Stimulated activated CD8-positive, alpha-beta memory T cell treated with anti-CD3 and anti-CD28 coated beads, Interleukin-7, amount 100 ng/mL, for 4 hours (primary cell): Measurements from ENCODE around the gene SNAP23.
"Not testable (repeated sequence)": the region's sequence is repeated elsewhere in the genome, so short reads cannot be mapped to it uniquely, and the experiment has no call there.

Experiments
- DNase-seq, 2 donors: peaks; one replicate each; pipeline ENCODE4 v3.0.0-alpha.2; 2020; ENCODE audit warnings: low read depth in 2 of 2

Gene SNAP23

GRCh38 chr15:42498212-42499068 lies 3.0 kb downstream of the SNAP23 start:
- DNase-seq, result no peak

DNA sequence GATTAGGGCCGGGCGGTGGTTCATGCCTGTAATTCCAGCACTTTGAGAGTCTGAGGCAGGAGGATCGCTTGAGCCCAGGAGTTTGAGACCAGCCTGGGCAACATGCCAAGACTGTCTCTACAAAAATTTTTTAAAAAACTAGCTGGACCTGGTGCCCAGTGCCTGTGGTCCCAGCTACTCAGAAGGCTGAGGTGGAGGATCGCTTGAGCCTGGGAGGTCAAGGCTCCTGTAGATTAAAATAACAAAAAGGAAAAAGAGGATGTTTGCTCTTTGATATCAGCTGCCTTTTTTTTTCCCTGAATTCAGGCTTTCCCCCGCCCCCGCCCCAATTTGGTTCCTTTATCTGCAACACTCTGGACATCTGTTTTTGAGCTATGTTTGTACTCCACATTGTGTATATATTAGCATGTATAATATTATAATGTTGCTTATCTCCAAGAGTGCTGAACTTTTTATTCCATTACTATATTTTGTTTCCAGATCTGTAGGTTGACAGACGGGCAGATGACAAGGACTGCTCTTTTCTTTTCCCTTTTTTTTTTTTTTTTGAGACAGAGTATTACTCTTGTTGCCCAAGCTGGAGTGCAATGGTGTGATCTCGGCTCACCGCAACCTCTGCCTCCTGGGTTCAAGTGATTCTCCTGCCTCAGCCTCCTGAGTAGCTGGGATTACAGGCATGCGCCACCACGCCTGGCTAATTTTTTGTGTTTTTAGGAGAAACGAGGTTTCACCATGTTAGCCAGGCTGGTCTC lies 4.6 kb downstream of the SNAP23 start:
- no peak for DNase-seq

DNA sequence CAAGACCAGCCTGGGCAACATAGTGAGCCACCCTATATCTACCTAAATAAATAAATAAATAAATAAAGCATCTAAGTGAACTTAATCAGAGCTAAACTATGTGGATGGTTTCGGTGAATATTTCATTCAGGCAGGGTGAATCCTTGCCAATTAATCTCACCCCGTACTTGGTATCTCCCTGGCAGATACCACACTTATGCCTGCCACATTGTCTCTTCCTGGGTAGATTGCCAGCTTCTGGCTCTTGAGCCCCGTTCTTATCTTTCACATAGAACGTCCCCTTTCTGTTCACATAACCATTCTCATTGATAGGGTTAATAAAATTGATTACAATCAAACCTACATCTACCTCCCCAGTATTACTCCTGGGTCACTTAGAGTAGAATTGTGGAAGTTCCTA lies 7.0 kb downstream of the SNAP23 start:
- DNase-seq, result no peak

- no peak for DNase-seq
These were observed 8.4 kb downstream of the SNAP23 start for GRCh38 chr15:42503825-42504224.

- no peak for DNase-seq
These were observed 9.2 kb downstream of the SNAP23 start for GRCh38 chr15:42504631-42505030.

GRCh38 chr15:42507514-42507913 lies 12.1 kb downstream of the SNAP23 start:
- no peak for DNase-seq

GRCh38 chr15:42508263-42508690 lies 12.8 kb downstream of the SNAP23 start:
- DNase-seq, result no peak

DNA sequence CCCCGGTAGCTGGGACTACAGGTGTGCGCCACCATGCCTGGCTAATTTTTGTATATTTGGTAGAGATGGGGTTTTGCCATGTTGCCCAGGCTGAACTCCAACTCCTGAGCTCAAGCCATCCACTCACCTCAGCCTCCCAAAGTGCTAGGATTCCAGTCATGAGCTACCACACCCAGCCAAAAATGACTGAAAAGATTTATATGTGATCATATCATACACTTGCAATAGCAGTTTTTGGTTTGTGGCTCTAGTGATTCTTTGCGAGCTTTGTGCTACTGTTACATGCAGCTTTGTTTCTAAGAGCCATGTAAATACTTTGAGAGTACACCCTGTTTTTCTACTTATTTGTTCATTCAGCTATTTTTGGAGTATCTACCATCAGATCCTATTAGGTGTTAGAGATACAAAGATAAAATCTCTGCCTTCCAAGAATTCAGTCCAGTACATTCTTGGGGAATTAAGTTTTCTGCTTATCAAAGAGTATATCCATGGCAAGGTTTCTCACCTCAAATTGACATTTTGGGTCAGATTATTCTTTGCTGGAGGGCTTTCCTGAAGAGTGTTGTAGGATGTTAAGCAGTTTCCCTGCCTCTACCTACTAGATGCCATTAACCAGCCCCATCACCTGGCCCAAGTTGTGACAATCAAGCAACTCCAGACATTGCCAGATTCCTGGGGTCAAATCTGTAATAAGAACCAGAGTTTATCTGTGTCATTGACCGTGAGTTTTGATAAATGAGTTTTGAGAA lies 15.0 kb downstream of the SNAP23 start:
- no peak for DNase-seq

DNA sequence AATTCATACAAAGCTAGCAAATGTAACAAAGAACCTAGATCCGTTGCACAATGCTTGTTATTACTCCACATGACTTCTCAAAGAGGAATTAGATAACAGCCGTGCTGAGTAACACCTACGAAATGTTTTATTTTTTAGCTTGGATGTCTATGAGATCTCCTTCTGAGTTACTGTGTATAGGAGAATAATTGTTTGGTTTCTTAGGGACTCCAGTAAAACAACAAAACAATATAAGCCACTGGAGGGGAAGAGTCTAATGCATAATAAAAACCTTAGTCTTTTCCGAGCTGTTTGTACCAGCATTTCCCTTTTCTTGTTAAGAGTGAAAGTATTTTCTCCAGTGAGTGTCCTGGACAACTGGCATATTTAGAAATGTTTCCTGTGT lies 15.6 kb downstream of the SNAP23 start:
- DNase-seq, result no peak

DNA sequence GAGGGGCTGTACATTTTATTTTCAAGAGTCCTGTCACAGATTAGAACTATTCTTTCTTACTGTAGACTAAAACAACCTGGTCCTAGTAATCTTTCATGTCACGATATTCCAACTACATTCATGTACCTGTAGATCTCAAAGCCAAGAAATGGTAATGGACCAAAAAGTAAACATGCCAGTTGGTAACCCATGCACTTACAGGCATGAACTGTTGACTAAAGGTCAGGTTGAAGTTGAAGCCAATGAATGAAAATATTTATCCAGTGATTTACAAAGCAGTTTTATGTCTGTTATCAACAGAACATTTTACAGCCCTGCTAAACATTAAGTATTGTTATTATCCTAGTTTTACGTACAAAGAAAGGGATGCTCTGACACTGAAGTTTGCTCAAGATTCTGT lies 27.9 kb downstream of the SNAP23 start:
- DNase-seq, result no peak

DNA sequence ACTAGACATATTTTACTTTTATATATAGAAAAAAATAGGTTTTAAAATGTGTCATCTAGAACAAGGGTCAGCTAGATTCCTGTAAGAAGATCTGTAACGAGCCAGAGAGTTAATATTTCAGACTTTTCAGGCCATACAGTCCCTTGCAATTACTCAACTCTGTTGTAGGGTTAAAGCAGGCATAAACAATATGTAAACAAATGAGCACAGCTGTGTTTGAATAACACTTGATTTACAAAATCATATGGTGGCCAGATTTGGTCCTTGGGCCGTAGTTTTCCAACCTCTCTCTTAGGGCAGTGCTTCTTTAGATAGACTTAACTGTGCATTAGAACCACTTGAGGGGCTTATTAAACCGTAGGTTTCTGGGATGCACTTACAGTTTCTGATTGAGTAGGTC lies 33.5 kb downstream of the SNAP23 start:
- no peak for DNase-seq

GRCh38 chr15:42533246-42533645 lies 37.8 kb downstream of the SNAP23 start:
- DNase-seq, result no peak

DNA sequence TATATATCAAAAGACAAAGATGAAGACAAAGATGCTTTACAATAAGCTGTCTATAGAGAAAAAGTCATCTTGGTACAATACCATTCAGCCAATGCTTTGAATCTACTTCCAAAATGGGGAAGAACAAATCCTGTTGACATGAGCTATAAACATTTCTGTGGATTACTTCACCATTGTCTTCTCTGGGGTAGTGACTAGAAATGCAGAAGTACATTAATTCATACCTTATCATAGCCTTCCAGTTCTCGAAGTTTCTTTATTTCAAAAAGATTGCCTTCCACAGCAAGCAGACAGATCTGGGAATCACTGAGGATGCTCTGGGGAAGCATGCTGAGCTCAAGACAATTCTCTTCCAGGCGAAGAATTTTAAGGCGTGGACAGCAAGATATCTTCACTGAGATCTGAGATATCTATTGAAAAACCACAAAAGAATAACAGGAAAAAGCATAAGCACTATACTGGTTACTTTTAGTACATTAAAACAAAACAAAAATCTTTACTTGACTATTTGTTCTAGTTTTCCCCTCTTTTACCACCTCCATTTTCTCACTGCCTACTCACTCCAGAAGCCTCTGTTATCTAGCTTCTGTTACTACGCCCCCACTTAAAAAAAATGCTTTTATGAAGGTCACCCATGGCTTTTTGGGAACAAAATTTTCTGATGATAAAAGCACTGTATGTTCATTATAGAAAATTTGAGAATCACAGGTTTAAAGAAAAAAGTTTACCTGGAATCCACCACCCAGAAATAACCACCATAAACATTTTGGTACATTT lies 49.6 kb downstream of the SNAP23 start:
- DNase-seq, result no peak

DNA sequence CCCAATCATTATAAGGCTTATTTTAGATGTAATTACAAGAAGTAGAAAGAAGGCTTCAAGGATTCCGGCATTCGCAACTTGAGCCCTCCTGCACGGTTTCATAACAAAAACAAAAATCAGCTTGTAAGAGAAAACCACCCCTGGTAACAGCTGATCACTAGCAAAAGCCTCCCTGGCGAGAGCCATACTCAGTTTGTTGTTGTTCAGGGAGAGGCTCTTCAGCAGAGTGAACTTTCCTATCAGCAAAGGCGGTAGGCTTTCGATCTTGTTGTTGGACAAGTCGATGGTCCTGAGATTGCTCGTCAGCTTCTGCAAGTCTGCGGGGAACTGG lies 52.4 kb downstream of the SNAP23 start:
- peak in 1 of 2 donors; percentile 19 for DNase-seq

DNA sequence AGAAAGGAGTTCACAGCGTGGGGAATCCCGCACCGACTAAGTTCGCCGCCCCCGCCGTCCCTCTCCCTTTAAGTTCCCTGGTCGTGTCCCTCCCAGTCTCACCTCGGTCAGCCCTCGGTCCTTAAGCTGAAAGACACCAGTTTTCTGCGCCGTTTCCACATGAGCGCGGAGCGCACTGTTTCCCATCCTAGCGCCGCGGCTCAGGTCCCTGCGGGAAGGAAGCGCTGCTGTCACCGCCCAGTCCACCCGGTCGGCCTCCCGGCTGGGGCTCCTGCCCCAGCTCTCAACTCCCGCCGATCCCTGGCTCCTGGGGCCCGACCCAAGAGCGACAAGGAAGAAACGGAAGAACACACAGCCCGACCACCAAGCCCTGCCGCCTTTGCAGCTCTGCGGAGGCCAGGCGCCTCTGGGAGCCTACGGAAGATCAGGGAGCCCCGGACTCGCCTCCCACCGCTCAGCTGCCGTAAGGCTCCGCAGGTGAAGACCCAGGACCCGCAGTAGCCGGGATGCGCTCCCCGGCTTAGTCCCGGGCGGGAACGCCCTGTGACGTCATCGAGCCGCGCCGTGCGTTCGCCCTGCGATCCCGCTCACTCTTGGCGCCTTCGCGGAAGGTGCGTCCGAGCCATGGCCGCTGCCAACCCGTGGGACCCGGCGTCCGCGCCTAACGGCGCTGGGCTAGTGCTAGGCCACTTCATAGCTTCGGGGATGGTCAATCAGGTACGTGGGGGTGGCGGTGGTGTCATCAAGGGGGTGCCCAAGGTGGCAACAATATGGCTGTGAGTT lies 53.0 kb downstream of the SNAP23 start, which contains the start of the genes HAUS2 and LRRC57:
Gene HAUS2, plus strand, starts transcription at position 590 of the 783 bp plus-strand sequence. Its CDS starts 35 bp downstream, at position 625.
Gene LRRC57, minus strand, starts transcription at position 545 of the 783 bp plus-strand sequence. Its CDS starts 359 bp downstream, at position 186.
- peak; percentile 67 to 84 for DNase-seq

DNA sequence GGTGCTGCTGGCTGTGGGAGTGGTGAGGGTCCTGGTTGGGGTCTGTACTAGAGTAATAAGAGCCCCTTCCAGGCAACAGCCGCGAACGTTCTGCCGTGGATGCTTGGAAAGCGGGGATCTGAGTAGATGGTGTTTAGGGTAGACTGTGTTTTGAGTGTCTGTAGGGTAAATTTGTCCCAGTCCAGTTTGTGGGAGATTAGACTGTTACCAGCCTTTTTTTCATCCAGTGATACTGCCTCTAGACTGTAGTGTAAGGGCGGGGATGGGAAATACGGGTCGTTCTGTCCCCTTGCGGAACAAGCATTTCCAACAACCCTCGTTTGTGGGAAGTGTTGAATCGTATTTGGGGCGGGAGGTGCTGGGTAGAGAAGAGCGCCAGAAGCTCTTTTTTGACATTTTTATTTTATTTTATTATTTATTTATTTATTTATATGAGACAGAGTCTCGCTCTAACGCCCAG lies 53.6 kb downstream of the SNAP23 start:
- DNase-seq, result no peak

DNA sequence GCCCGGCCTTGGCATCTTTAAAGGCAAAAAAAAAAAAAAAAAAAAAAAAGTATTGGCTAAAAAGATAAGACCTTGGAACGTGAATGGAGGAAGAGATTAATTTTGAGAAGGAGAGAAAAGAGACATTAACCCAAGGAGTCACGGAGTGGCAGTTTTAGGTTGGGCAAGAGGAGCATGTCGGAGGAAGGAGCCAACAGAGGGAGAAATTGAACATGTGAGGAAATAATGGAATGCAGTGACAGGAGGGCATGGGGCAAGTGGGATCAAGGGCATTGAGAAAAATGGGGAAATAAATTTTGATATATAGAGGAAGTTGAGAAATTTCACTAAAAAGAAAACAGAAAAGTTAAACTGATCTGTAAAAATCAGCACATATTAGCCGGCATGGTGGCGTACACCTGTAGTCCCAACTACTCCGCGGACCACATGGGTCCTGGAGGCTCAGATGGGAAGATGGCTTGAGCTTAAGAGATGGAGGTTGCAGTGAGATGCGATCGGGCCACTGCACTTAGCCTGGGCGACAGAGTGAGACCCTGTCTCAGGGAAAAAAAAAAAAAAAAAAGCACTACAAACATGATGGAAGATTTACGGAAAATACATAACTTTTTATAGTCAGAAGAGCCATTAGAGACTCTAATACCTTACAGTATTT lies 54.4 kb downstream of the SNAP23 start:
- no peak for DNase-seq

- no peak for DNase-seq
These were observed 58.1 kb downstream of the SNAP23 start for GRCh38 chr15:42553554-42553953.

DNA sequence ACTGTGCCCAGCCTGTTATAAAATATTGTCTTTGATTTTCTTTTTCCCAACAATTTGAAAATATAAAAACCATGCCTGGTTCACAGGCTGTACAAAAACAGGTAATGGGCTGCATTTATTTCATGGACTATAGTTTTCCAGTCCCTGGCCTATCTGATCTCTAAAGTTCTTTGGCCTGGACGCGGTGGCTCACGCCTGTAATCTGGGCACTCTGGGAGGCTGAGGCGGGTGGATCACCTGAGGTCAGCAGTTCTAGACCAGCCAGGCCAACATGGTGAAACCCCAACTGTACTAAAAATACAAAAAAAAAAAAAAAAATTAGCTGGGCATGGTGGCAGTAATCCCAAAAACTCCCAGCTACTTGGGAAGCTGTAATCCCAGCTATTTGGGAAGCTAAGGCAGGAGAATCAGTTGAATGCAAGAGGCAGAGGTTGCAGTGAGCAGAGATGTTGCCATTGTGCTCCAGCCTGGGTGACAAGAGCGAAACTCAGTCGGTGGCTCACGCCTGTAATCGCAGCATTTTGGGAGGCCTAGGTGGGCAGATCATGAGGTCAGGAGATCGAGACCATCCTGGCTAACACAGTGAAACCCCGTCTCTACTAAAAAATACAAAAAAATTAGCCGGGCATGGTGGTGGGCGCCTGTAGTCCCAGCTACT lies 61.2 kb downstream of the SNAP23 start:
- not testable (repeated sequence) for DNase-seq
